ENCODE measurements around the gene HRK. TPM values are rescaled to one million over a fixed set of nuclear protein-coding genes. Genes with fewer than 3 reads are reported as not detected.

The HRK gene
- total RNA-seq, 2 donors from 2014 or later: 0.19 to 0.52 TPM

DNA sequence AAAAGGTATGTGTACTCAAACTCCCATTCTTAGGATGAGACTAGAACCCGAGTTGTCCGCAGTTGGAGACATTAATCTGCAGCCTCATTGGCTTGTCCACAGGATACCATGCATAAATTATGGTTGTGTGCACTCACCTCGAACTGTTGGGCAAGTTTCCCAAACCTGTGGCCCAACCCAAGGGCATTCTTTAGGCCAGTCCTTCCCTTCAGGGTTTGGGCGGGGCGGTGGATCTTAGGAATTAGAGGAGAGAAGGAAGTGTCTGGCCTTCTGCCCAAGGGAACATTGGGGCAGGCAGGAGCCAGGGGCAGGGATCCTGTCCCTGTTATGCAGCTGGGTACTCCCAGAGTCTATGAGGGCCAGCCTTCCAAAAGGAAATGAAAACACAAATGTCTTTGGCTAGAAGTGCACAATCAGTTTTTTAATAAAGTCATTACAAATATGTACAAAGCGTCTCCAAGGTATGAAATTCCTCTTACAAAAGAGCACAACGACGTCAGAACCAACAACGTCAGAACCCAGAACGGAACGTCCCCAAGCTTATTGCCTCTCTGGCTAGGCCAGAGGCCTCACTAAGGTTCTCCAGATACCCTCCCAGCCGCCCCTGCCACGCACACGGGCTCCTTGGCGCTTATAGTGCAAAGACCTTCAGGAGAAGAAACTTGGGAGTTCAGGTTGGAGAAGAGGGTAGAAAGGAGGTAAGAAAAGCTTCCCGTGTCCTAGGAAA is 25.3 kb downstream of the HRK start:
- Histone ChIP-seq H3K27ac (no peak overlapping the region), H3K9me3 (no peaks in the 10 kb centered on the region), H3K4me3 (no peak overlapping the region), H3K27me3 (no peaks in the 10 kb centered on the region), H3K9ac (ENCODE audit: low read depth in 2 of 2, low read length in 2 of 2) (peak overlapping the region in 1 of 2 donors; percentile 59), H3K4me1 (no peaks in the 10 kb centered on the region), H3K36me3 (no peaks in the 10 kb centered on the region)
- TF ChIP-seq, protein P1, sequence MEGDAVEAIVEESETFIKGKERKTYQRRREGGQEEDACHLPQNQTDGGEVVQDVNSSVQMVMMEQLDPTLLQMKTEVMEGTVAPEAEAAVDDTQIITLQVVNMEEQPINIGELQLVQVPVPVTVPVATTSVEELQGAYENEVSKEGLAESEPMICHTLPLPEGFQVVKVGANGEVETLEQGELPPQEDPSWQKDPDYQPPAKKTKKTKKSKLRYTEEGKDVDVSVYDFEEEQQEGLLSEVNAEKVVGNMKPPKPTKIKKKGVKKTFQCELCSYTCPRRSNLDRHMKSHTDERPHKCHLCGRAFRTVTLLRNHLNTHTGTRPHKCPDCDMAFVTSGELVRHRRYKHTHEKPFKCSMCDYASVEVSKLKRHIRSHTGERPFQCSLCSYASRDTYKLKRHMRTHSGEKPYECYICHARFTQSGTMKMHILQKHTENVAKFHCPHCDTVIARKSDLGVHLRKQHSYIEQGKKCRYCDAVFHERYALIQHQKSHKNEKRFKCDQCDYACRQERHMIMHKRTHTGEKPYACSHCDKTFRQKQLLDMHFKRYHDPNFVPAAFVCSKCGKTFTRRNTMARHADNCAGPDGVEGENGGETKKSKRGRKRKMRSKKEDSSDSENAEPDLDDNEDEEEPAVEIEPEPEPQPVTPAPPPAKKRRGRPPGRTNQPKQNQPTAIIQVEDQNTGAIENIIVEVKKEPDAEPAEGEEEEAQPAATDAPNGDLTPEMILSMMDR (IDR thresholded peaks at IDR 0.05): no peak
- intact Hi-C loops (cut with DNase I): no loop called here
- peak; percentile 82 for DNase-seq

DNA sequence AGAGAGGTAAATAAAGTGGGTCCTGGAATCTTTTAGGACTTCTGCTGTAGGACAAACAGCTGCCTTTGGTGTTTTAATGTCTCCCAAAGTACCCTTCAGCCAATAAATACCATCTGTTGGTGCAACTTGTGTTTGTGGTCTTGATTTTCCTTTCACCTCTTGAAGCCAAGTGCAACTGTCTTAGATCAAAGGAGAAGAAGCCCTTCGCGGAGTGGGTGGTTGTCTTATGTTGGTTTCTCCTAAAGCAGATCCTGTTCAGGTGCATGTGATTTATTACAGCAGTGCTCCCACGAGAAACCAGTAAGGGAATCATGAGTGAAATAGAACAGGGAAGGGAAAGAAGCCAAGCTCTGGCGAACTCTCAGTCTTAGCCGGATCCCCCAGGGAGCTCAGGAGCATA is 27.7 kb downstream of the HRK start:
- H3K9ac ChIP-seq (ENCODE audit: low read depth in 2 of 2, low read length in 2 of 2): no peak overlapping the region
- H3K9me3 ChIP-seq: no peaks in the 10 kb centered on the region
- no peaks in the 10 kb centered on the region for H3K36me3 ChIP-seq
- H3K4me1 ChIP-seq: no peaks in the 10 kb centered on the region
- intact Hi-C loops (cut with DNase I): no loop called here
- no peaks in the 10 kb centered on the region for H3K27me3 ChIP-seq
- no peak overlapping the region for H3K4me3 ChIP-seq
- no peak overlapping the region for H3K27ac ChIP-seq
- no peak for DNase-seq
- TF ChIP-seq, protein P1 (IDR thresholded peaks at IDR 0.05): no peak

DNA sequence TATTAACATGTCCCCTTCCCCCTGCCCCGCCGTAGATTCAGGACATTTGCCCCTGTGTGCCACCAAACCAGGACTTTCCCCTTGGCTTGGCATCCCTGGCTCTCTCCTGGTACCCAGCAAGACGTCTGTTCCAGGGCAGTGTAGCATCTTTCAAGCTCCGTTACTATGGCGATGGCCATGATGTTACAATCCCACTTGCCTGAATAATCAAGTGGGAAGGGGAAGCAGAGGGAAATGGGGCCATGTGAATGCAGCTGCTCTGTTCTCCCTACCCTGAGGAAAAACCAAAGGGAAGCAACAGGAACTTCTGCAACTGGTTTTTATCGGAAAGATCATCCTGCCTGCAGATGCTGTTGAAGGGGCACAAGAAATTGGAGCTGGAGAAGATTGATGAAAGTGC is 28.9 kb downstream of the HRK start:
- no peak overlapping the region for H3K27ac ChIP-seq
- no peak overlapping the region for H3K4me3 ChIP-seq
- no peaks in the 10 kb centered on the region for H3K4me1 ChIP-seq
- no peak overlapping the region for H3K9ac ChIP-seq (ENCODE audit: low read depth in 2 of 2, low read length in 2 of 2)
- DNase-seq: no peak
- no peaks in the 10 kb centered on the region for H3K9me3 ChIP-seq
- H3K27me3 ChIP-seq: no peaks in the 10 kb centered on the region
- TF ChIP-seq, protein P1 (IDR thresholded peaks at IDR 0.05): no peak
- H3K36me3 ChIP-seq: no peaks in the 10 kb centered on the region
- intact Hi-C loops (cut with DNase I): no loop called here

DNA sequence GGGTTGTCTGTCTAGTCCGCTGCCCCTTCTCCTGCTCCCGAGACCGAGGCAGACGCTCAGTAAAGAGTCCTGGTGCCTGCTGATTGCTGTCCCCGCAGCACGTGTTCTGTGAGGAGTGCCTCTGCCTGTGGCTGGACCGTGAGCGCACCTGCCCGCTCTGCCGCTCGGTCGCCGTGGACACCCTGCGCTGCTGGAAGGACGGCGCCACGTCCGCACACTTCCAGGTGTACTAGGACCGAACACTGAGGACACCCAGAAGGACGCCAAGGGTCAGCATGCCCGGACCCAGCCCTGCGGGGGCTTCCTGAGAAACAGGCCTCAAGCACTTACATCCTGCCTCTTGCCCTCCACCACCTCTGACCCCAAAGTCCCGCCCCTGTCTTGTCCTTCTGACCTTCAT is 32.0 kb downstream of the HRK start:
- H3K9ac ChIP-seq (ENCODE audit: low read depth in 2 of 2, low read length in 2 of 2): no peak overlapping the region
- H3K4me3 ChIP-seq: no peak overlapping the region
- H3K9me3 ChIP-seq: no peaks in the 10 kb centered on the region
- TF ChIP-seq, protein P1 (IDR thresholded peaks at IDR 0.05): no peak
- intact Hi-C loops (cut with DNase I): no loop called here
- H3K4me1 ChIP-seq: no peaks in the 10 kb centered on the region
- H3K36me3 ChIP-seq: no peaks in the 10 kb centered on the region
- H3K27ac ChIP-seq: no peak overlapping the region
- H3K27me3 ChIP-seq: no peaks in the 10 kb centered on the region
- no peak for DNase-seq

DNA sequence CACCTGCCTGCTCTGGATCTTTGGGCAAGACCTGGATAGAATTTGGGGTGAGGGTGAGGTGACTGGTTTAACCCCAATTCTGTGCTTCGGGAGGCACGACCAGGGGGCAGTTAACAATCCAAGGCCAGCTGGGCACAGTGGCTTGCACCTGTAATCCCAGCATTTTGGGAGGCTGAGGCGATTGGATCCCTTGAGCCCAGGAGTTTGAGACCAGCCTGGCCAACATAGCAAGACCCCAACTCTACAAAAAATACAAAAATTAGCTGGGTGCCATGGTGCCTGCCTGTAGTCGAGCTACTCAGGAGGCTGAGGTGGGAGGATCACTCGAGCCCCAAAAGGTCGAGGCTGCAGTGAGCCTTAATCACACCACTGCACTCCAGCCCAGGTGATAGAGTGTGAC is 38.2 kb downstream of the HRK start:
- H3K4me3 ChIP-seq: no peak overlapping the region
- no peak overlapping the region for H3K9ac ChIP-seq (ENCODE audit: low read depth in 2 of 2, low read length in 2 of 2)
- TF ChIP-seq, protein P1 (IDR thresholded peaks at IDR 0.05): no peak
- intact Hi-C loops (cut with DNase I): no loop called here
- no peaks in the 10 kb centered on the region for H3K27me3 ChIP-seq
- no peaks in the 10 kb centered on the region for H3K36me3 ChIP-seq
- DNase-seq: no peak
- no peak overlapping the region for H3K27ac ChIP-seq
- H3K4me1 ChIP-seq: no peaks in the 10 kb centered on the region
- H3K9me3 ChIP-seq: no peaks in the 10 kb centered on the region
